GM10248 (cell line): ENCODE measurements around the gene LEAP2.
A peak's percentile ranks its signal among the peaks of the same experiment; 100 is the strongest.

Source experiments
- CTCF ChIA-PET: fragments of 300-600 bp; sonication (Branson Sonifier 250); formaldehyde crosslinking; extraction: SDS; loops from one replicate; lab custom pipeline; 2021; ENCODE audit warnings: antibody characterized with exemption; lab: Yijun Ruan, JAX
- POLR2A ChIA-PET: fragments of 350-650 bp; sonication (Branson Sonifier 250); formaldehyde crosslinking; extraction: SDS; loops from one replicate; lab custom pipeline; 2020; ENCODE audit warnings: antibody characterized with exemption; lab: Yijun Ruan, JAX
- DNase-seq: peaks from one replicate; pipeline ENCODE4 v3.0.0; 2012; ENCODE audit errors: extremely low spot score
- TF ChIP-seq, protein P1 (sequence below): IDR thresholded peaks from 2 replicates; pipeline ENCODE4 v1.5.1; 2012; ENCODE audit warnings: mild to moderate bottlenecking, low read depth; ENCODE audit errors: extremely low read depth, missing control alignments, control extremely low read depth

LEAP2 gene

GRCh38 chr5:132865668-132866341 lies 7.7 kb upstream of the LEAP2 start:
- CTCF ChIA-PET = interaction anchor here (1.6 to 18.9 kb wide), 7 partner anchors 11 to 340 kb away, joined by 5 to 215 read pairs (median 9); partner anchors contain the start of gene SHROOM1
- no peak for DNase-seq
- POLR2A ChIA-PET = no interaction called here
- TF ChIP-seq, protein P1, sequence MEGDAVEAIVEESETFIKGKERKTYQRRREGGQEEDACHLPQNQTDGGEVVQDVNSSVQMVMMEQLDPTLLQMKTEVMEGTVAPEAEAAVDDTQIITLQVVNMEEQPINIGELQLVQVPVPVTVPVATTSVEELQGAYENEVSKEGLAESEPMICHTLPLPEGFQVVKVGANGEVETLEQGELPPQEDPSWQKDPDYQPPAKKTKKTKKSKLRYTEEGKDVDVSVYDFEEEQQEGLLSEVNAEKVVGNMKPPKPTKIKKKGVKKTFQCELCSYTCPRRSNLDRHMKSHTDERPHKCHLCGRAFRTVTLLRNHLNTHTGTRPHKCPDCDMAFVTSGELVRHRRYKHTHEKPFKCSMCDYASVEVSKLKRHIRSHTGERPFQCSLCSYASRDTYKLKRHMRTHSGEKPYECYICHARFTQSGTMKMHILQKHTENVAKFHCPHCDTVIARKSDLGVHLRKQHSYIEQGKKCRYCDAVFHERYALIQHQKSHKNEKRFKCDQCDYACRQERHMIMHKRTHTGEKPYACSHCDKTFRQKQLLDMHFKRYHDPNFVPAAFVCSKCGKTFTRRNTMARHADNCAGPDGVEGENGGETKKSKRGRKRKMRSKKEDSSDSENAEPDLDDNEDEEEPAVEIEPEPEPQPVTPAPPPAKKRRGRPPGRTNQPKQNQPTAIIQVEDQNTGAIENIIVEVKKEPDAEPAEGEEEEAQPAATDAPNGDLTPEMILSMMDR = no peak

- peak; percentile 98 for DNase-seq
- CTCF ChIA-PET = interaction anchor here (1.4 to 18.9 kb wide), 7 partner anchors 10 to 340 kb away, joined by 4 to 215 read pairs (median 9); partner anchors contain the start of gene SHROOM1
- TF ChIP-seq, protein P1 = no peak
- POLR2A ChIA-PET = no interaction called here
Measured at GRCh38 chr5:132866342-132867045, 7.0 kb upstream of the LEAP2 start, which contains the start of the genes GDF9 and UQCRQ. GDF9 (minus strand) TSS chr5:132866469; CDS start chr5:132864533, 1,936 bp downstream. UQCRQ (plus strand) TSS chr5:132866642; CDS start chr5:132866882, 240 bp downstream.

GRCh38 chr5:132867046-132867451 lies 6.4 kb upstream of the LEAP2 start:
- DNase-seq = no peak
- POLR2A ChIA-PET = no interaction called here
- CTCF ChIA-PET = interaction anchor here (1.4 to 18.9 kb wide), 5 partner anchors 10 to 46 kb away, joined by 4 to 215 read pairs (median 9); partner anchors contain the start of gene SHROOM1
- TF ChIP-seq, protein P1 = no peak

DNA sequence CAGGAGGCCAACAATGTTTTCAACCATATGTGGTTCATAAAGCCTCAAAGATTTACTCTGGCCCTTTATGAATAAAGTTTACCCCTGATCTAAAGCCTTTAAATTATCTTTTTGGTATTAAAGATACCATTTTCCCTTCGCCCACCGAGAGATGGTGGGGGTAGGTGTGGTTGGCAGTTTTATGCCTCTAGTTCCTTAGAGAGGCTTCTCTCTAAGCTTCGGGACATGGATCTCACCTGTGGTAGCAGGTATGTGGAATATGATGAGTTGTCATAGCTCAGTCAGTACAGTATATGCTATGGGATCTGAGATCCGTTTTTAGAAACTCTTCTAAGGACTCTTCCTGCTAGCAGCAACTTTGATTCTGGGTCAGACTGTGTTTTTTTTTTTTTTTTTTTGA lies 4.7 kb upstream of the LEAP2 start:
- ChIA-PET POLR2A (no interaction called here), CTCF (interaction anchor here (0.8 to 18.9 kb wide), 6 partner anchors 8 to 363 kb away, joined by 3 to 215 read pairs (median 23); partner anchors contain the start of gene SHROOM1)
- no peak for DNase-seq
- TF ChIP-seq, protein P1 = no peak

- POLR2A ChIA-PET = no interaction called here
- CTCF ChIA-PET = interaction anchor here (1.3 to 18.9 kb wide), 3 partner anchors 14 to 365 kb away, joined by 3 to 215 read pairs (median 72); partner anchors contain the start of gene SHROOM1
- no peak for DNase-seq
- TF ChIP-seq, protein P1 = no peak
Measured at GRCh38 chr5:132870801-132871200, 2.7 kb upstream of the LEAP2 start.
